OCI-LY3 (cell line): ENCODE results near the gene ALDH3A1.

Experiments used
- EZH2phosphoT487 ChIP-seq: fragments of 200-600 bp; shearing (Covaris generic); IDR thresholded peaks from 2 replicates; pipeline ENCODE4 v1.6.1; 2018; ENCODE audit warnings: antibody characterized with exemption, mixed run types, low read depth
- TF ChIP-seq, protein P1 (sequence below): fragments of 200-600, 300-600 bp; sonication (generic); IDR thresholded peaks from 2 replicates; pipeline ENCODE4 v1.5.1; 2014; ENCODE audit warnings: antibody characterized with exemption, low read length, low read depth

- no peak for TF ChIP-seq EZH2phosphoT487
- TF ChIP-seq, protein P1, sequence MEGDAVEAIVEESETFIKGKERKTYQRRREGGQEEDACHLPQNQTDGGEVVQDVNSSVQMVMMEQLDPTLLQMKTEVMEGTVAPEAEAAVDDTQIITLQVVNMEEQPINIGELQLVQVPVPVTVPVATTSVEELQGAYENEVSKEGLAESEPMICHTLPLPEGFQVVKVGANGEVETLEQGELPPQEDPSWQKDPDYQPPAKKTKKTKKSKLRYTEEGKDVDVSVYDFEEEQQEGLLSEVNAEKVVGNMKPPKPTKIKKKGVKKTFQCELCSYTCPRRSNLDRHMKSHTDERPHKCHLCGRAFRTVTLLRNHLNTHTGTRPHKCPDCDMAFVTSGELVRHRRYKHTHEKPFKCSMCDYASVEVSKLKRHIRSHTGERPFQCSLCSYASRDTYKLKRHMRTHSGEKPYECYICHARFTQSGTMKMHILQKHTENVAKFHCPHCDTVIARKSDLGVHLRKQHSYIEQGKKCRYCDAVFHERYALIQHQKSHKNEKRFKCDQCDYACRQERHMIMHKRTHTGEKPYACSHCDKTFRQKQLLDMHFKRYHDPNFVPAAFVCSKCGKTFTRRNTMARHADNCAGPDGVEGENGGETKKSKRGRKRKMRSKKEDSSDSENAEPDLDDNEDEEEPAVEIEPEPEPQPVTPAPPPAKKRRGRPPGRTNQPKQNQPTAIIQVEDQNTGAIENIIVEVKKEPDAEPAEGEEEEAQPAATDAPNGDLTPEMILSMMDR: no peak
Measured at GRCh38 chr17:19753051-19753509, 5.0 kb upstream of the ALDH3A1 start.
